Measurements from ENCODE around the gene CAMSAP1.

CAMSAP1 gene

GRCh38 chr9:135821733-135822373 lies 85.5 kb downstream of the CAMSAP1 start:
- no peak overlapping the region for H3K4me3 ChIP-seq (replicated peaks; ENCODE audit: low read depth, low read length)
- no peak for TF ChIP-seq CTCF (IDR thresholded peaks at IDR 0.05; ENCODE audit: low read depth, low read length, missing control alignments)
- DNase-seq (ENCODE audit: extremely low read depth, low read depth), result no peak

GRCh38 chr9:135821116-135821515 lies 86.2 kb downstream of the CAMSAP1 start:
- no peak for TF ChIP-seq CTCF (IDR thresholded peaks at IDR 0.05; ENCODE audit: low read depth, low read length, missing control alignments)
- no peak for DNase-seq (ENCODE audit: extremely low read depth, low read depth)
- no peak overlapping the region for H3K4me3 ChIP-seq (replicated peaks; ENCODE audit: low read depth, low read length)

- no peak overlapping the region for H3K4me3 ChIP-seq (replicated peaks; ENCODE audit: low read depth, low read length)
- TF ChIP-seq CTCF (IDR thresholded peaks at IDR 0.05; ENCODE audit: low read depth, low read length, missing control alignments), result no peak
- no peak for DNase-seq (ENCODE audit: extremely low read depth, low read depth)
Observed at GRCh38 chr9:135820661-135821060, 86.7 kb downstream of the CAMSAP1 start.

- no peak for DNase-seq (ENCODE audit: extremely low read depth, low read depth)
- no peak for TF ChIP-seq CTCF (IDR thresholded peaks at IDR 0.05; ENCODE audit: low read depth, low read length, missing control alignments)
- no peak overlapping the region for H3K4me3 ChIP-seq (replicated peaks; ENCODE audit: low read depth, low read length)
Observed at GRCh38 chr9:135819905-135820304, 87.4 kb downstream of the CAMSAP1 start.

DNA sequence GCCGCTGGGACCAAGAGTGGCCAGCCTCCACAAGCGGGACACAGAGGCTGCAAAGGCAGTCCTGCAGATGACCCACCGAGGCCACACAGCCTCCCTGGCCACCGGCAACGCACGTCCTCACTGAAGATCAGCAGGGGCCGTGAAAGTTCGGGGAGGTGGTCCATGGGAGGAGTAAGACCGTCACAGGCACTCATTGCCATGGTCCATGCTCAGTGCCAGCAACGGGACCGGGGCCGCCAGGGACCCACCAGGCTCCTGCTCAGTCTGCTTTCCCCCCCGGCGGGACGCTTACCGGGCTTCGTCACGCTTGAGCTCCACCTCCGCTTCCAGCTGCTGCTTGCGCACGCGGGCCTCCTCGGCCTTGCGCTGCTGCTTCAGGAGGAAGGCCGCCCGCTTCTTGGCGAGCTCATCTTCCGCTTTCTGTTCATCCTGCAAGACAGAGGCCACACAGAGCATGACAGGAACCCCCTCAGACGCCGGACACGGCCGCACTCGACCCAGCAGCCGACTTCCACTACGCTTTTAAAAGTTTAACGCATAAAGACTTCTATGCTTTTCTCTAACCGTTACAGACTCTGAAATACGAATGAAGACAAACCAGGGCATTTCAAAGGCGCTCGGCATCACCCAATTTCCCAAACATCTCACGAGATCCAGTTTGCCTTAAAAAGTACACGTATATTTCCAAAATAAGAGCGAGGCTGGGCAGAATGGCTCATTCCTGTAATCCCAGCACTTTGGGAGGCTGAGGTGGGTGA lies 88.4 kb downstream of the CAMSAP1 start:
- H3K4me3 ChIP-seq (replicated peaks; ENCODE audit: low read depth, low read length), result no peak overlapping the region
- DNase-seq (ENCODE audit: extremely low read depth, low read depth), result no peak
- TF ChIP-seq CTCF (IDR thresholded peaks at IDR 0.05; ENCODE audit: low read depth, low read length, missing control alignments), result no peak

GRCh38 chr9:135817951-135818717 lies 89.2 kb downstream of the CAMSAP1 start:
- DNase-seq (ENCODE audit: extremely low read depth, low read depth), result no peak
- H3K4me3 ChIP-seq (replicated peaks; ENCODE audit: low read depth, low read length), result no peak overlapping the region
- TF ChIP-seq CTCF (IDR thresholded peaks at IDR 0.05; ENCODE audit: low read depth, low read length, missing control alignments), result no peak

Measured in HFF-Myc (cell line).